Gastroesophageal sphincter (tissue), 3 donors: ENCODE measurements around the gene SVOPL.

Source experiments
- POLR2A ChIP-seq, 2 donors: fragments of 450-650 bp; IDR thresholded peaks; one replicate each; pipeline ENCODE4 v1.6.1; 2017; ENCODE audit warnings: antibody characterized with exemption in 2 of 2, mild to moderate bottlenecking in 2 of 2, moderate library complexity in 1 of 2
- POLR2AphosphoS5 ChIP-seq: sonication (generic); formaldehyde crosslinking; IDR thresholded peaks from one replicate; pipeline ENCODE4 v1.6.1; 2017; ENCODE audit warnings: antibody characterized with exemption
- TF ChIP-seq, protein P1 (sequence below), 4 experiments: fragments of 200-600 bp in 2 of 4; fragments of 450-650 bp in 2 of 4; sonication (generic) in 1 of 4; IDR thresholded peaks; one replicate each; pipeline ENCODE4 v1.5.1; 2017 to 2019; ENCODE audit warnings: antibody characterized with exemption in 4 of 4, mild to moderate bottlenecking in 2 of 4, moderate library complexity in 2 of 4

DNA sequence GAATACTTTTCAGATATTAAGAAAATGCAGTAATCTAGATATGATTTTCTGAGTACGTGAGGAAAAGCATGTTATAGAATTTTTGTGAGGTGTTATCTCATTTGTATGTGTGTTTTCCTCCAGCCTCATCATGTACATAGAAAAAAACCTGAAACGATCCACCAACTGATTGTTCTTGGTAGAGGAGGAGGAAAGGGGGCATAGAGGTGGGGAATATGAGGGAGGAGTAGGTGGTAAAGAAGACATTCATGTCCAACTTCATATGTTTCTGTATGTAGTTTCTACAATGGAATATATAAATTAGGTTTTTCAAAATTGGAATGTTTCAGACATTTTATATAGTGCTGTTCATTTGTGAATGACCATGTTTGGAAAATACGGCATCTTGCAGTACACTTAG is 131.7 kb downstream of the SVOPL start:
- TF ChIP-seq, protein P1, sequence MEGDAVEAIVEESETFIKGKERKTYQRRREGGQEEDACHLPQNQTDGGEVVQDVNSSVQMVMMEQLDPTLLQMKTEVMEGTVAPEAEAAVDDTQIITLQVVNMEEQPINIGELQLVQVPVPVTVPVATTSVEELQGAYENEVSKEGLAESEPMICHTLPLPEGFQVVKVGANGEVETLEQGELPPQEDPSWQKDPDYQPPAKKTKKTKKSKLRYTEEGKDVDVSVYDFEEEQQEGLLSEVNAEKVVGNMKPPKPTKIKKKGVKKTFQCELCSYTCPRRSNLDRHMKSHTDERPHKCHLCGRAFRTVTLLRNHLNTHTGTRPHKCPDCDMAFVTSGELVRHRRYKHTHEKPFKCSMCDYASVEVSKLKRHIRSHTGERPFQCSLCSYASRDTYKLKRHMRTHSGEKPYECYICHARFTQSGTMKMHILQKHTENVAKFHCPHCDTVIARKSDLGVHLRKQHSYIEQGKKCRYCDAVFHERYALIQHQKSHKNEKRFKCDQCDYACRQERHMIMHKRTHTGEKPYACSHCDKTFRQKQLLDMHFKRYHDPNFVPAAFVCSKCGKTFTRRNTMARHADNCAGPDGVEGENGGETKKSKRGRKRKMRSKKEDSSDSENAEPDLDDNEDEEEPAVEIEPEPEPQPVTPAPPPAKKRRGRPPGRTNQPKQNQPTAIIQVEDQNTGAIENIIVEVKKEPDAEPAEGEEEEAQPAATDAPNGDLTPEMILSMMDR (IDR thresholded peaks at IDR 0.05), result no peak
- no peak for TF ChIP-seq POLR2AphosphoS5
- no peak for TF ChIP-seq POLR2A (IDR thresholded peaks at IDR 0.05)
